GM12801 (cell line): ENCODE results near the gene MRPL40.

Experiments used
- CTCF ChIP-seq: IDR thresholded peaks from one replicate; pipeline ENCODE4 v1.5.1; 2011; ENCODE audit warnings: control low read depth; ENCODE audit not compliant: insufficient read length; ENCODE audit errors: extremely low read depth

Gene MRPL40

GRCh38 chr22:19447330-19448075 is 15.2 kb downstream of the MRPL40 start, which contains the start of gene C22orf39:
TSS of gene C22orf39 (minus strand) at chr22:19447711. CDS start at chr22:19447688, 23 bp downstream.
- no peak for TF ChIP-seq CTCF

- no peak for TF ChIP-seq CTCF
These were observed 15.8 kb downstream of the MRPL40 start for GRCh38 chr22:19448076-19448607.

GRCh38 chr22:19448739-19449421 is 16.5 kb downstream of the MRPL40 start:
- no peak for TF ChIP-seq CTCF

GRCh38 chr22:19449422-19449767 is 17.1 kb downstream of the MRPL40 start:
- no peak for TF ChIP-seq CTCF

- no peak for TF ChIP-seq CTCF
These were observed 18.2 kb downstream of the MRPL40 start for GRCh38 chr22:19450363-19451175.

GRCh38 chr22:19451570-19451969 is 19.2 kb downstream of the MRPL40 start:
- no peak for TF ChIP-seq CTCF

GRCh38 chr22:19453718-19454117 is 21.4 kb downstream of the MRPL40 start:
- TF ChIP-seq CTCF = no peak
